ENCODE measurements around the gene DOCK6.
"Not testable (repeated sequence)": the region's sequence is repeated elsewhere in the genome, so short reads cannot be mapped to it uniquely, and the experiment has no call there.

Gene DOCK6

DNA sequence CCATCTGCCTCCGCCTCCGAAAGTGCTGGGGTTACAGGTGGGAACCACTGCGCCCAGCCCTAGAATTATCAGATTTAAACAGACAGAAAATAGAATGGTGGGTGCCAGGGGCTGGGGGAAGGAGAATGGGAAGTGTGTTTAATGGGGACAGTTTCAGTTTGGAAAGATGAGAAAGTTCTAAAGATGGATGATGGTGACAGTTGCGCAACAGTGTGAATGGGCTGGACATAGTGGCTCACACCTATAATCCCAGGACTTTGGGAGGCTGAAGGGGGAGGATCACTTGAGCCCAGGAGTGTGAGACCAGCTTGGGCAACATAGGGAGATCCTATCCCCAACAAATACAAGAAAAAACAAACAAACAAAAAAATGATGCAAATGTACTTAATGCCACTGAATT lies 80.8 kb downstream of the DOCK6 start:
- ChIA-PET CTCF (no interaction called here), POLR2A (no interaction called here)
- TF ChIP-seq ELF4 (IDR thresholded peaks at IDR 0.05) (no peak), L3MBTL2 (conservative IDR thresholded peaks at IDR 0.05) (no peak), LEF1 (IDR thresholded peaks at IDR 0.05; ENCODE audit: borderline replicate concordance) (no peak), CTBP1 (IDR thresholded peaks at IDR 0.05; ENCODE audit: borderline replicate concordance) (no peak), TARDBP (IDR thresholded peaks at IDR 0.05) (no peak), FOXA1 (IDR thresholded peaks at IDR 0.05) (no peak), NFRKB (IDR thresholded peaks at IDR 0.05) (no peak), FOXM1 (IDR thresholded peaks at IDR 0.05; ENCODE audit: borderline replicate concordance) (no peak), SUZ12 (IDR thresholded peaks at IDR 0.05) (no peak), BHLHE40 (IDR thresholded peaks at IDR 0.05; ENCODE audit: borderline replicate concordance) (no peak), FOXK2 (IDR thresholded peaks at IDR 0.05) (no peak), ZNF384 (IDR thresholded peaks at IDR 0.05) (no peak), SP1 (IDR thresholded peaks at IDR 0.05) (no peak), ARNT (IDR thresholded peaks at IDR 0.05) (no peak)
- TF ChIP-seq, protein P1, sequence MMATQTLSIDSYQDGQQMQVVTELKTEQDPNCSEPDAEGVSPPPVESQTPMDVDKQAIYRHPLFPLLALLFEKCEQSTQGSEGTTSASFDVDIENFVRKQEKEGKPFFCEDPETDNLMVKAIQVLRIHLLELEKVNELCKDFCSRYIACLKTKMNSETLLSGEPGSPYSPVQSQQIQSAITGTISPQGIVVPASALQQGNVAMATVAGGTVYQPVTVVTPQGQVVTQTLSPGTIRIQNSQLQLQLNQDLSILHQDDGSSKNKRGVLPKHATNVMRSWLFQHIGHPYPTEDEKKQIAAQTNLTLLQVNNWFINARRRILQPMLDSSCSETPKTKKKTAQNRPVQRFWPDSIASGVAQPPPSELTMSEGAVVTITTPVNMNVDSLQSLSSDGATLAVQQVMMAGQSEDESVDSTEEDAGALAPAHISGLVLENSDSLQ (IDR thresholded peaks at IDR 0.05), result no peak
- no peak for DNase-seq (ENCODE audit: extremely low spot score)

DNA sequence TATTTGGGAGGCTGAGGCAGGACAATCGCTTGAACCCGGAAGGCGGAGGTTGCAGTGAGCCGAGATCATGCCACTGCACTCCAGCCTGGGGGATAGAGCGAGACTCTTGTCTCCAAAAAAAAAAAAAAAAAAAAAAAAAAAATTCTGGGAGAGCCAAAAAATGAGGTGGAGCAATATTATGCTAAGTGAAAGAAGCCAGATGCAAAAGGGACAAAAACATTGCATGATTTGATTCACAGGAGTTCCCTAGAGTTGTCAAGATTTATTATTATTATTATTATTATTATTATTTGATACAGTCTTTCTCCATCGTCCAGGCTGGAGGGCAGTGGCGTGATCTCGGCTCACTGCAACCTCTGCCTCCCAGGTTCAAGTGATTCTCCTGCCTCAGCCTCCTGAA lies 81.3 kb downstream of the DOCK6 start:
- DNase-seq (ENCODE audit: extremely low spot score); POLR2A ChIA-PET; CTCF ChIA-PET: not testable (repeated sequence)

DNA sequence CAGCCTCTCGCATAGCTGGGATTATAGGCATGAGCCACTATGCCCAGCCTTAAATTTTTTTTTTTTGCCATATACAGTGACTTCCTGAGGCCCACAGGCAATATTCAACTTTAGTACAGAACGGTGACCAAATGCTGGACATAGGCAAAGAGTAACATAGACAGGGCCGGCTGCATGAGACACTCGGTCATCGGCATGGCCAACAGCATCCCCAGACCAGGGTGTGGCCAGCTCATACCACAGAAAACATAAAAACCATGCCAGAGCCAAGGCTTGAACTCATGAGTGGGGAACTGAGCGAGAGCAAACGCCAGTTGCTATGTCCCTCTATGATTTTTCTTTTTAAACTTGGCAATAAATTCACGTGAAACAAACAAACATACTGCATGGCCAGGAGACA lies 82.0 kb downstream of the DOCK6 start:
- no peak for DNase-seq (ENCODE audit: extremely low spot score)
- ChIA-PET POLR2A (no interaction called here), CTCF (no interaction called here)

DNA sequence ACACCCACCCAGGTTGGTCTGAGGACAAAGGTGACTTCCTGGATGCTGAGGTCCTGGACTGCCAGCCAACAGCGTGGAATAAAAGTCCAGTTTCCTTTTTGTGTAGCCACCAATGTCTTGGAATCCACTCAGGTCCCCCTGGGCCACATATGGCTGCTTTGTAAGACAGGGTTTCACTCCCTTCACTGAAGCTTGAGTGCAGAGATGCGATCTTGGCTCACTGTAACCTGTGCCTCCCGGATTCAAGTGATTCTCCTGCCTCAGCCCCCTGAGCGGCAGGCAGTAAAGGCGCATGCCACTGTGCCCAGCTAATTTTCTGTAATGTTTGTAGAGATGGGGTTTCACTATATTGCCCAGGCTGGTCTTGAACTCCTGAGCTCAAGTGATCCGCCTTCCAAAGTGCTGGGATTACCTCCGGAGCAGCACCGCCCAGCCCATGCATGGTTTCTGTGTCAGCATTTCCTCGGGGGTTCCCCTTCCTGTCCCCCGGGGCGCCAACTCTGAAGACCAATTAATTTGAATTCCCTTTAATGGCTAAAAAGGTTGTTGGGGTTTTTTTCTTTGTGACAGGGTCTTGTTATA lies 82.5 kb downstream of the DOCK6 start:
- POLR2A ChIA-PET, result no interaction called here
- TF ChIP-seq HDGF (IDR thresholded peaks at IDR 0.05; ENCODE audit: borderline replicate concordance) (no peak), ARNT (IDR thresholded peaks at IDR 0.05) (no peak), FOXM1 (IDR thresholded peaks at IDR 0.05; ENCODE audit: borderline replicate concordance) (no peak), TARDBP (IDR thresholded peaks at IDR 0.05) (no peak), LEF1 (IDR thresholded peaks at IDR 0.05; ENCODE audit: borderline replicate concordance) (no peak), CTBP1 (IDR thresholded peaks at IDR 0.05; ENCODE audit: borderline replicate concordance) (no peak), SUZ12 (IDR thresholded peaks at IDR 0.05) (no peak), SP1 (IDR thresholded peaks at IDR 0.05) (no peak), BHLHE40 (IDR thresholded peaks at IDR 0.05; ENCODE audit: borderline replicate concordance) (no peak), NFRKB (IDR thresholded peaks at IDR 0.05) (no peak), FOXK2 (IDR thresholded peaks at IDR 0.05) (no peak), ELF4 (IDR thresholded peaks at IDR 0.05) (no peak)
- TF ChIP-seq, protein P1 (IDR thresholded peaks at IDR 0.05), result no peak
- CTCF ChIA-PET, result no interaction called here

More for the DNA sequence above, 82.0 kb downstream of the DOCK6 start:
- TF ChIP-seq ARNT (IDR thresholded peaks at IDR 0.05) (no peak), ZNF384 (IDR thresholded peaks at IDR 0.05) (no peak)

DNA sequence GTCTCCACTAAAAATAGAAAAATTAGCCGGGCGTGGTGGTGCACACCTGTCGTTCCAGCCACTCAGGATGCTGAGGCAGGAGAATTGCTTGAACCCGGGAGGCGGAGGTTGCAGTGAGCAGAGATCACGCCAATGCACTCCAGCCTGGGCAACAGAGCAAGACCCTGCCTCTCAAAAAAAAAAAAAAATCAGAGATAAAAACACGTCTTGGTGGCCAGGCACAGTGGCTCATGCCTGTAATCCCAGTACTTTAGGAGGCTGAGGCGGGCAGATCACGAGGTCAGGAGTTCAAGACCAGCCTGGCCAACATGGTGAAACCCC lies 83.2 kb downstream of the DOCK6 start:
- DNase-seq (ENCODE audit: extremely low spot score); CTCF ChIA-PET: not testable (repeated sequence)
- POLR2A ChIA-PET, result interaction anchor here (1.2 kb wide), 1 partner anchor 14 kb away, joined by 3 read pairs; no protein-coding TSS in a partner anchor

More for the DNA sequence above, 82.5 kb downstream of the DOCK6 start:
- DNase-seq (ENCODE audit: extremely low spot score), result no peak

DNA sequence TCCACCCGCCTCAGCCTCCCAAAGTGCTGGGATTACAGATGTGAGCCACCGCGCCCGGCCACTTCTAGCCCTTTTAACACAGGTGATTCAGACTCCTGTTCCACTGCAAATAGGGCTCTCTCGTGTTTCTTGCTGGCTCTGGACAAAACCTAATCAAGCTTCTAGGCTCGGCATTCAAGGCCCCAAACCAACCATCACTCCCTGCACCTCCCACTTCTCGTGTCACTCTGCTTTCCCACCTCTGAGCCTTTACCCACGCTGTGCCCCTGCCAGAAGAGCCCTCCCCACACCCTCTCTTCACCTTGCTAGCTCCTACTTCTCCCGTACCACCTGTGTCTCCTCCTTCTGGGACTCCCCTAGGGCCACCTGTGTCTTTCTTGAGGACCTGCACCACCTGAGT lies 84.7 kb downstream of the DOCK6 start:
- ChIA-PET CTCF (no interaction called here), POLR2A (no interaction called here)
- no peak for DNase-seq (ENCODE audit: extremely low spot score)
- TF ChIP-seq ARNT (IDR thresholded peaks at IDR 0.05) (no peak), SUZ12 (IDR thresholded peaks at IDR 0.05) (no peak), CTBP1 (IDR thresholded peaks at IDR 0.05; ENCODE audit: borderline replicate concordance) (no peak), NFRKB (IDR thresholded peaks at IDR 0.05) (no peak), FOXK2 (IDR thresholded peaks at IDR 0.05) (no peak), TARDBP (IDR thresholded peaks at IDR 0.05) (no peak), SP1 (IDR thresholded peaks at IDR 0.05) (no peak), FOXA1 (IDR thresholded peaks at IDR 0.05) (no peak), ELF4 (IDR thresholded peaks at IDR 0.05) (no peak)

DNA sequence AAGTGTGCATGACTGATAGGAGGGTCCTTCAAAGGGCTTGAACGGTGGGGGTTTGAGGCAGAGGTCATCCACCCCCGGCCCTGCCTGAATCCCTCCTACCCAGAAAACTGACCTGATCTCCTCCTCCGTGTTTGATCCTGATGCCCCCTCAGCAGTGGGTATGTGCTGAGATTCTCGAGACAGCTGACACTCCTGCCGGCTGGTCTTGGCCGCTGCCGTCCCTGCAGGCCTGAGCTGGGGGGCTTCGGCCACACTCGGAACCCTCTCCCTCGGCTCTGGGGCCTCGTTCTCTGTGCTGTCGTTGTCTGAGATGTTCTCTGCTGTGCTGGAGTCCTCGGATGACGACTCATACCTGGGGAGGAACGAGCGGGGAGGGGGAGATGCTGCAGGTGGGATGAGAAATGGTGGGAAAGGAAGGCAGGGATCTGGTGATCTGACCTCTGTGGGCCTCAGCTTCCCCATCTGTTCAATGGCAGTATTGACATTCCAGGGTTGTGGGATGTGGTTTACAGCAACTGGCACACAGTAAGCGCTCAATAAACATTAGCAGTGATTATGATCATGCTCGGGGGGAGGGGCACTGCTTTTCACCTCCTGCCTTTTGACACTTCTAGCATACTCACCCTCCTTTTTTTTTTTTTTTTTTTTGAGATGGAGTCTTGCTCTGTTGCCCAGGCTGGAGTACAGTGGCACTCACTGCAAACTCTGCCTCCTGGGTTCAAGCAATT lies 85.7 kb downstream of the DOCK6 start:
- ChIA-PET CTCF (no interaction called here), POLR2A (interaction anchor here (1.2 kb wide), 1 partner anchor 20 kb away, joined by 5 read pairs; the partner anchor contains the start of gene SPC24)
- TF ChIP-seq ELF4 (IDR thresholded peaks at IDR 0.05) (no peak), SUZ12 (IDR thresholded peaks at IDR 0.05) (no peak), SP1 (IDR thresholded peaks at IDR 0.05) (no peak), CTBP1 (IDR thresholded peaks at IDR 0.05; ENCODE audit: borderline replicate concordance) (no peak), ZNF384 (IDR thresholded peaks at IDR 0.05) (no peak), HDGF (IDR thresholded peaks at IDR 0.05; ENCODE audit: borderline replicate concordance) (no peak), ARNT (IDR thresholded peaks at IDR 0.05) (no peak), FOXM1 (IDR thresholded peaks at IDR 0.05; ENCODE audit: borderline replicate concordance) (no peak), L3MBTL2 (conservative IDR thresholded peaks at IDR 0.05) (no peak), LEF1 (IDR thresholded peaks at IDR 0.05; ENCODE audit: borderline replicate concordance) (no peak), FOXK2 (IDR thresholded peaks at IDR 0.05) (no peak), FOXA1 (IDR thresholded peaks at IDR 0.05) (no peak), TARDBP (IDR thresholded peaks at IDR 0.05) (no peak), NFRKB (IDR thresholded peaks at IDR 0.05) (no peak), BHLHE40 (IDR thresholded peaks at IDR 0.05; ENCODE audit: borderline replicate concordance) (no peak)
- TF ChIP-seq, protein P1 (IDR thresholded peaks at IDR 0.05), result no peak
- DNase-seq (ENCODE audit: extremely low spot score), result no peak

All from HEK293T (cell line).